ENCODE measurements around the gene TMEM245.
"Not testable (repeated sequence)": the region's sequence is repeated elsewhere in the genome, so short reads cannot be mapped to it uniquely, and the experiment has no call there.

The TMEM245 gene

GRCh38 chr9:109064963-109065702, 54.6 kb downstream of the TMEM245 start:
- no peak for DNase-seq (ENCODE audit: low read depth in 1 of 2, low spot score in 1 of 2)

- no peak for DNase-seq (ENCODE audit: low read depth in 1 of 2, low spot score in 1 of 2)
Observed at GRCh38 chr9:109063760-109064159, 56.0 kb downstream of the TMEM245 start.

- no peak for DNase-seq (ENCODE audit: low read depth in 1 of 2, low spot score in 1 of 2)
Observed at GRCh38 chr9:109062543-109062942, 57.2 kb downstream of the TMEM245 start.

- no peak for DNase-seq (ENCODE audit: low read depth in 1 of 2, low spot score in 1 of 2)
Observed at GRCh38 chr9:109060191-109060590, 59.6 kb downstream of the TMEM245 start.

- DNase-seq (ENCODE audit: low read depth in 1 of 2, low spot score in 1 of 2), result not testable (repeated sequence)
Observed at GRCh38 chr9:109053121-109053520, 66.6 kb downstream of the TMEM245 start.

GRCh38 chr9:109052416-109052815, 67.3 kb downstream of the TMEM245 start:
- DNase-seq (ENCODE audit: low read depth in 1 of 2, low spot score in 1 of 2), result no peak

GRCh38 chr9:109051733-109052132, 68.0 kb downstream of the TMEM245 start:
- DNase-seq (ENCODE audit: low read depth in 1 of 2, low spot score in 1 of 2), result no peak

- no peak for DNase-seq (ENCODE audit: low read depth in 1 of 2, low spot score in 1 of 2)
Observed at GRCh38 chr9:109050444-109050843, 69.3 kb downstream of the TMEM245 start.

- no peak for DNase-seq (ENCODE audit: low read depth in 1 of 2, low spot score in 1 of 2)
Observed at GRCh38 chr9:109048822-109049221, 70.9 kb downstream of the TMEM245 start.

GRCh38 chr9:109047259-109047658, 72.5 kb downstream of the TMEM245 start:
- DNase-seq (ENCODE audit: low read depth in 1 of 2, low spot score in 1 of 2), result no peak

GRCh38 chr9:109046346-109046745, 73.4 kb downstream of the TMEM245 start:
- DNase-seq (ENCODE audit: low read depth in 1 of 2, low spot score in 1 of 2), result no peak

- no peak for DNase-seq (ENCODE audit: low read depth in 1 of 2, low spot score in 1 of 2)
Observed at GRCh38 chr9:109043578-109043977, 76.2 kb downstream of the TMEM245 start.

GRCh38 chr9:109040571-109040970, 79.2 kb downstream of the TMEM245 start:
- no peak for DNase-seq (ENCODE audit: low read depth in 1 of 2, low spot score in 1 of 2)

- no peak for DNase-seq (ENCODE audit: low read depth in 1 of 2, low spot score in 1 of 2)
Observed at GRCh38 chr9:109039539-109039938, 80.2 kb downstream of the TMEM245 start.

GRCh38 chr9:109037946-109038715, 81.6 kb downstream of the TMEM245 start:
- no peak for DNase-seq (ENCODE audit: low read depth in 1 of 2, low spot score in 1 of 2)

- no peak for DNase-seq (ENCODE audit: low read depth in 1 of 2, low spot score in 1 of 2)
Observed at GRCh38 chr9:109036744-109037680, 82.7 kb downstream of the TMEM245 start.

GRCh38 chr9:109035684-109036423, 83.9 kb downstream of the TMEM245 start:
- no peak for DNase-seq (ENCODE audit: low read depth in 1 of 2, low spot score in 1 of 2)

GRCh38 chr9:109033941-109034700, 85.6 kb downstream of the TMEM245 start:
- no peak for DNase-seq (ENCODE audit: low read depth in 1 of 2, low spot score in 1 of 2)

GRCh38 chr9:109031241-109031640, 88.5 kb downstream of the TMEM245 start:
- DNase-seq (ENCODE audit: low read depth in 1 of 2, low spot score in 1 of 2), result no peak

GRCh38 chr9:109030426-109030825, 89.3 kb downstream of the TMEM245 start:
- no peak for DNase-seq (ENCODE audit: low read depth in 1 of 2, low spot score in 1 of 2)
